Upper lobe of right lung (tissue), 1 donor: ENCODE measurements around the gene PLB1. TPM values are rescaled to one million over a fixed set of nuclear protein-coding genes. Genes with fewer than 3 reads are reported as not detected.

Experiments used
- ATAC-seq: fragments of 200-7000 bp; cut with Tn5 transposase; one replicate; pipeline ENCODE4 v1.9.1; 2020; ENCODE audit warnings: mild to moderate bottlenecking, moderate library complexity
- DNase-seq: peaks from one replicate; pipeline ENCODE4 v3.0.0-alpha.2; 2020
- H3K27ac ChIP-seq: fragments of 200-600 bp; one replicate; pipeline ENCODE4 v1.8.0; 2022
- H3K27me3 ChIP-seq: fragments of 200-600 bp; one replicate; pipeline ENCODE4 v1.8.0; 2022; ENCODE audit warnings: mild to moderate bottlenecking
- H3K36me3 ChIP-seq: fragments of 200-600 bp; one replicate; pipeline ENCODE4 v1.8.0; 2022
- H3K4me1 ChIP-seq: fragments of 200-600 bp; one replicate; pipeline ENCODE4 v1.8.0; 2022
- H3K4me3 ChIP-seq: fragments of 200-600 bp; one replicate; pipeline ENCODE4 v1.8.0; 2022; ENCODE audit warnings: mild to moderate bottlenecking
- H3K9me3 ChIP-seq: fragments of 200-600 bp; one replicate; pipeline ENCODE4 v1.8.0; 2022
- CTCF ChIP-seq: fragments of 200-600 bp; IDR thresholded peaks from one replicate; pipeline ENCODE4 v1.8.0; 2022; ENCODE audit warnings: antibody characterized with exemption
- intact Hi-C: fragments of 100-400 bp; cut with DNase I; formaldehyde crosslinking; loops from one replicate; pipeline ENCODE4 v1.11.0; 2022
- total RNA-seq: library from RNA; stranded (reverse); fragmentation: NEBNext Ultra II Directional; extraction: Animal tissue kit (Norgen Biotek cat#: 25700); gene quantifications from one replicate; pipeline ENCODE4 v1.2.1, GENCODE V29; 2021
- donor health status: DM: no; HTN: yes; CAD: no; lungs with severe emphysema.

The PLB1 gene
- total RNA-seq, 1 donor from 2014 or later: 4.2 TPM

GRCh38 chr2:28623582-28624405, 127.9 kb downstream of the PLB1 start:
- intact Hi-C loops: no loop called here
- no peak for DNase-seq
- Histone ChIP-seq H3K9me3 (no peaks in the 10 kb centered on the region), H3K27ac (peak overlapping the region; percentile 85), H3K27me3 (no peaks in the 10 kb centered on the region), H3K4me3 (no peak overlapping the region), H3K36me3 (no peaks in the 10 kb centered on the region), H3K4me1 (peaks cover 46% of the 10 kb centered on the region)
- TF ChIP-seq CTCF: no peak
- no peak for ATAC-seq

GRCh38 chr2:28624436-28624792, 128.6 kb downstream of the PLB1 start:
- H3K36me3 ChIP-seq: no peaks in the 10 kb centered on the region
- ATAC-seq (no peak), DNase-seq (no peak)
- H3K9me3 ChIP-seq: no peaks in the 10 kb centered on the region
- no peaks in the 10 kb centered on the region for H3K27me3 ChIP-seq
- no peak for TF ChIP-seq CTCF
- intact Hi-C loops: no loop called here
- no peak overlapping the region for H3K4me3 ChIP-seq
- H3K27ac ChIP-seq: peak overlapping the region; percentile 85
- peaks cover 46% of the 10 kb centered on the region for H3K4me1 ChIP-seq

DNA sequence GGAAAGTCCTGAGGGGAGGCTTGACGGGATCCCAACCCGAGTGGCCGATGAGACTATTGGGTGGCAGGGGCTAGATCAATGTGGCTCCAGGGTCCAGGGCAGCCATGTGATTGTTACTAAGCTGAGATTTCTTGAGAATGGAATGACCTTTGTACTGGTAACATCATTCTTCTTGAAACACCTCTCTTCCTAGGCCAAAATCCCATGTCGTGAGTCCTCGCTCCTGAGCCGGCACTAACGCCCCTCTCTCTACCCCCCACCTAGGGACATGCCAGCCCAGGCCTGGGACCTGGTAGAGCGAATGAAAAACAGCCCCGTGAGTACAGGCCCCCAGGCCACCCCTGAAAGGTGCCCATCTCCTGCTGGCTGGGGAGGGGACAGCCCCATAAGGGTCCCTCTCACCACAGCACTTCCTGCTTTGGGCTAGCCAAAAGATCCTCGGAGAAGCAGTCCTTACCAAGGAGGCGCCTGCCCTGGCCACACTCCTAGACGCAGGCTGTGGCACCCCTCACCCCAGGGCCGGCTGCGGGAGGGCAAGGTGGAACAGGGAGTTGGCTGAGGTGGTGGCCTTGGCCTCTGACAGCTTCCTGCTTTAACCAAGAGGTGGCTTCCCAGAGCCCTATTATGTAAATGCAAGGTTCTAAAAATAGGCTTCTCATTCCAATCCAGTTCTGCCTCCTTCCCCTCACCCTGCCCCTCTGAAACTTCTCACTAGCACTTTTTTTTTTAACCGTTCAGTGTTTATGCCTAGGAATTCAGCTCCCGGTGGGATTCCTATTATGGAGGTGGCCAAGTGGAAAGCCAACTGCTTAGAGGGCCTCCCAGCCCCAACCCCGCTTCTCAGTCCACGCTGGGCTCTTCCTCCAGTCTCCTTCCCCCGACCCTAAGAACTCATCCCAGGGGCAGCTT, 129.2 kb downstream of the PLB1 start:
- Histone ChIP-seq H3K27ac (peak overlapping the region; percentile 85), H3K4me3 (no peak overlapping the region), H3K36me3 (no peaks in the 10 kb centered on the region), H3K27me3 (no peaks in the 10 kb centered on the region), H3K9me3 (no peaks in the 10 kb centered on the region), H3K4me1 (peaks cover 46% of the 10 kb centered on the region)
- intact Hi-C loops: no loop called here
- DNase-seq (peak; percentile 82), ATAC-seq (peak; percentile 75)
- peak; percentile 19 for TF ChIP-seq CTCF

GRCh38 chr2:28626376-28626775, 130.5 kb downstream of the PLB1 start:
- no peak for TF ChIP-seq CTCF
- no peaks in the 10 kb centered on the region for H3K9me3 ChIP-seq
- no peak overlapping the region for H3K4me3 ChIP-seq
- no peaks in the 10 kb centered on the region for H3K36me3 ChIP-seq
- DNase-seq (peak; percentile 33), ATAC-seq (no peak)
- no peaks in the 10 kb centered on the region for H3K27me3 ChIP-seq
- peak overlapping the region; percentile 85 for H3K27ac ChIP-seq
- intact Hi-C loops: no loop called here
- H3K4me1 ChIP-seq: peaks cover 36% of the 10 kb centered on the region

DNA sequence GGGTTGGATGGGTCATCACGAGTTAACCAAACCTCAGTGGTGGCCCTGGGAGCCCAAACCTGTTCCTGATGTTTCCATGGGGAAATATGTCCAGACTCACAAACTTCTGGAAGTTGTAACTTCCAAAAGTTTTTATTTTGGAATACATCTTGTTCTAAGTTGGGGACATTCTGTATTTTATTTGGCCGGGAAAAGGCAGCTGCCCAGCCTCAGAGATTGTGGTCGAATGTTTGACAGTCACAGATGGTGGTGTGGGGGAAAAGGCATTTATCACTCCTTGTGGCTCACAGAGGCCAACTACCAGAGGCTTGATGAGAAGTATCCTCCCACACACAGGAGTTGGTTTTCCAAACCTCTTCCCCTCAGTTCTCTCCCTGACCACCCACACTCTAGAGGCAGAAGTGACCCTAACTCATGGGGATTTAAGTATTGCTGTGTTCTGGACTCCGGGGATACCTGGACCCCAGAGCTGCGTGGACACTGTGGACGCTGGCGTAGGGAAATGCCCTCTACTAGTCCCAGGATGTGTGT, 131.1 kb downstream of the PLB1 start:
- ATAC-seq: peak; percentile 22
- H3K27ac ChIP-seq: peak overlapping the region; percentile 85
- no peak for TF ChIP-seq CTCF
- H3K9me3 ChIP-seq: no peaks in the 10 kb centered on the region
- H3K36me3 ChIP-seq: no peaks in the 10 kb centered on the region
- DNase-seq: peak; percentile 46
- intact Hi-C loops: no loop called here
- peaks cover 30% of the 10 kb centered on the region for H3K4me1 ChIP-seq
- no peaks in the 10 kb centered on the region for H3K27me3 ChIP-seq
- H3K4me3 ChIP-seq: no peak overlapping the region
